Hepatocyte (in vitro differentiated cells): ENCODE data around the gene ZNF536. TPM values are rescaled to one million over a fixed set of nuclear protein-coding genes. Genes with fewer than 3 reads are reported as not detected.

Source experiments
- DNase-seq: peaks from one replicate; pipeline ENCODE4 v3.0.0-alpha.2; 2016; ENCODE audit warnings: low spot score
- H2AFZ ChIP-seq: fragments of 200-600 bp; sonication (generic); 2 replicates; pipeline ENCODE4 v1.6.0; 2016; ENCODE audit warnings: antibody characterized with exemption, mild to moderate bottlenecking
- H3K27ac ChIP-seq: fragments of 200-600 bp; sonication (generic); 2 replicates; pipeline ENCODE4 v1.5.1; 2016; ENCODE audit warnings: mild to moderate bottlenecking
- H3K27me3 ChIP-seq: fragments of 200-600 bp; sonication (generic); 2 replicates; pipeline ENCODE4 v1.6.1; 2016
- H3K36me3 ChIP-seq: fragments of 200-600 bp; sonication (generic); replicated peaks from 2 replicates; pipeline ENCODE4 v1.5.1; 2016; ENCODE audit warnings: low read depth; ENCODE audit not compliant: insufficient read depth
- H3K4me1 ChIP-seq: fragments of 200-600 bp; sonication (generic); 2 replicates; pipeline ENCODE4 v1.5.1; 2016; ENCODE audit warnings: mild to moderate bottlenecking, moderate library complexity; ENCODE audit not compliant: insufficient read depth
- H3K4me2 ChIP-seq: fragments of 200-600 bp; sonication (generic); 2 replicates; pipeline ENCODE4 v1.6.0; 2016
- H3K4me3 ChIP-seq: fragments of 200-600 bp; sonication (generic); 2 replicates; pipeline ENCODE4 v1.5.1; 2016; ENCODE audit warnings: mild to moderate bottlenecking
- H3K79me2 ChIP-seq: fragments of 200-600 bp; sonication (generic); 2 replicates; pipeline ENCODE4 v1.6.0; 2017; ENCODE audit warnings: mild to moderate bottlenecking
- H3K9me2 ChIP-seq: fragments of 200-600 bp; sonication (generic); replicated peaks from 2 replicates; pipeline ENCODE4 v1.6.0; 2017; ENCODE audit warnings: mild to moderate bottlenecking; ENCODE audit not compliant: insufficient read depth
- H3K9me3 ChIP-seq: fragments of 200-600 bp; sonication (generic); 2 replicates; pipeline ENCODE4 v1.5.1; 2016; ENCODE audit warnings: low read depth, mild to moderate bottlenecking
- H4K20me1 ChIP-seq: fragments of 200-600 bp; sonication (generic); 2 replicates; pipeline ENCODE4 v1.6.0; 2016; ENCODE audit warnings: mild to moderate bottlenecking; ENCODE audit not compliant: insufficient read depth, poor library complexity, severe bottlenecking
- CTCF ChIP-seq: fragments of 200-600 bp; sonication (generic); IDR thresholded peaks from 2 replicates; pipeline ENCODE4 v1.5.1; 2016; ENCODE audit warnings: antibody characterized with exemption, mild to moderate bottlenecking; ENCODE audit not compliant: poor library complexity
- EZH2 ChIP-seq: fragments of 200-600 bp; sonication (generic); IDR thresholded peaks from 2 replicates; pipeline ENCODE4 v1.6.1; 2016; ENCODE audit warnings: antibody characterized with exemption, mild to moderate bottlenecking, borderline replicate concordance
- WGBS: methylation state at CpG from one replicate; pipeline ENCODE4 v1.1.6; 2016; ENCODE audit warnings: low lambda C conversion rate; ENCODE audit errors: missing lambda C conversion rate; 5-methylcytosine and 5-hydroxymethylcytosine counted together
- polyA plus RNA-seq: library from polyadenylated mRNA; unstranded; fragments of >200 nt; fragmentation: Nextera tagmentation; extraction: Ambion mirVana; gene quantifications from 2 replicates; pipeline ENCODE4 v1.2.1, GENCODE V29; 2016
- total RNA-seq: library from RNA; depleted of rRNA; stranded (reverse); fragments of >200 nt; gene quantifications from 2 replicates; pipeline ENCODE4 v1.2.3, GENCODE V29; 2014

The ZNF536 gene
- total and polyA plus RNA-seq, 2 experiments from 2014 or later = 4.1 to 7.5 TPM

GRCh38 chr19:30606114-30607050 is 234.2 kb downstream of the ZNF536 start:
- Histone ChIP-seq H3K36me3 (no peaks in the 10 kb centered on the region), H2AFZ (no peak overlapping the region), H3K9me2 (no peaks in the 10 kb centered on the region), H3K27me3 (no peaks in the 10 kb centered on the region), H3K9me3 (no peaks in the 10 kb centered on the region), H3K4me3 (no peak overlapping the region), H3K4me2 (no peak overlapping the region), H4K20me1 (no peaks in the 10 kb centered on the region), H3K4me1 (no peaks in the 10 kb centered on the region), H3K79me2 (no peaks in the 10 kb centered on the region), H3K27ac (no peak overlapping the region)
- TF ChIP-seq CTCF (no peak), EZH2 (no peak)
- 76% methylated on average over 8 of the region's 8 CpGs for WGBS
- DNase-seq = no peak
